ENCODE measurements around the gene PHOX2A. TPM values are rescaled to one million over a fixed set of nuclear protein-coding genes. Genes with fewer than 3 reads are reported as not detected.

Gene PHOX2A
- total and polyA plus RNA-seq, 2 of the 13 experiments (the other 11 are each of a cell fraction or from before 2014, with no cell fraction given) = not detected

DNA sequence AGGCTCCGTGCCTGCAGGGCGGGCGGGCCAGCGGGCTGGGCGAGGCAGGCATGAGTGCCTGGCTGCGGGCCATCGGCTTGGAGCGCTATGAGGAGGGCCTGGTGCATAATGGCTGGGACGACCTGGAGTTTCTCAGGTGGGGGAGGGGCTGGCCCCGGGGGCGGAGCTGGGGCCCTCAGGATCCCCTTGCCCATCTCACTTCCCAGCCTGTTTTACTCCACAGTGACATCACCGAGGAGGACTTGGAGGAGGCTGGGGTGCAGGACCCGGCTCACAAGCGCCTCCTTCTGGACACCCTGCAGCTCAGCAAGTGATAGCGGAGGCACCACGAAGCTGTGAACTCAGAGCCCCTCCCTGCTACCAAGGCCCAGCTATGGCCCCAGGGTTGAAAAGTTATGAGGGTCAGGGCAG lies 5.9 kb downstream of the PHOX2A start (continued):
- TF ChIP-seq, protein P1, sequence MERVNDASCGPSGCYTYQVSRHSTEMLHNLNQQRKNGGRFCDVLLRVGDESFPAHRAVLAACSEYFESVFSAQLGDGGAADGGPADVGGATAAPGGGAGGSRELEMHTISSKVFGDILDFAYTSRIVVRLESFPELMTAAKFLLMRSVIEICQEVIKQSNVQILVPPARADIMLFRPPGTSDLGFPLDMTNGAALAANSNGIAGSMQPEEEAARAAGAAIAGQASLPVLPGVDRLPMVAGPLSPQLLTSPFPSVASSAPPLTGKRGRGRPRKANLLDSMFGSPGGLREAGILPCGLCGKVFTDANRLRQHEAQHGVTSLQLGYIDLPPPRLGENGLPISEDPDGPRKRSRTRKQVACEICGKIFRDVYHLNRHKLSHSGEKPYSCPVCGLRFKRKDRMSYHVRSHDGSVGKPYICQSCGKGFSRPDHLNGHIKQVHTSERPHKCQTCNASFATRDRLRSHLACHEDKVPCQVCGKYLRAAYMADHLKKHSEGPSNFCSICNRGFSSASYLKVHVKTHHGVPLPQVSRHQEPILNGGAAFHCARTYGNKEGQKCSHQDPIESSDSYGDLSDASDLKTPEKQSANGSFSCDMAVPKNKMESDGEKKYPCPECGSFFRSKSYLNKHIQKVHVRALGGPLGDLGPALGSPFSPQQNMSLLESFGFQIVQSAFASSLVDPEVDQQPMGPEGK (CRISPR knock-in tag; IDR thresholded peaks at IDR 0.05) = 0 out of 2 replicates have a peak, but pooled peaks have one; percentile 18
- TF ChIP-seq, protein P2, sequence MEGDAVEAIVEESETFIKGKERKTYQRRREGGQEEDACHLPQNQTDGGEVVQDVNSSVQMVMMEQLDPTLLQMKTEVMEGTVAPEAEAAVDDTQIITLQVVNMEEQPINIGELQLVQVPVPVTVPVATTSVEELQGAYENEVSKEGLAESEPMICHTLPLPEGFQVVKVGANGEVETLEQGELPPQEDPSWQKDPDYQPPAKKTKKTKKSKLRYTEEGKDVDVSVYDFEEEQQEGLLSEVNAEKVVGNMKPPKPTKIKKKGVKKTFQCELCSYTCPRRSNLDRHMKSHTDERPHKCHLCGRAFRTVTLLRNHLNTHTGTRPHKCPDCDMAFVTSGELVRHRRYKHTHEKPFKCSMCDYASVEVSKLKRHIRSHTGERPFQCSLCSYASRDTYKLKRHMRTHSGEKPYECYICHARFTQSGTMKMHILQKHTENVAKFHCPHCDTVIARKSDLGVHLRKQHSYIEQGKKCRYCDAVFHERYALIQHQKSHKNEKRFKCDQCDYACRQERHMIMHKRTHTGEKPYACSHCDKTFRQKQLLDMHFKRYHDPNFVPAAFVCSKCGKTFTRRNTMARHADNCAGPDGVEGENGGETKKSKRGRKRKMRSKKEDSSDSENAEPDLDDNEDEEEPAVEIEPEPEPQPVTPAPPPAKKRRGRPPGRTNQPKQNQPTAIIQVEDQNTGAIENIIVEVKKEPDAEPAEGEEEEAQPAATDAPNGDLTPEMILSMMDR (CRISPR knock-in tag; IDR thresholded peaks at IDR 0.05) = peak; percentile 80
- TF ChIP-seq SALL1 (CRISPR knock-in tag; IDR thresholded peaks at IDR 0.05) (0 out of 2 replicates have a peak, but pooled peaks have one; percentile 18), RAD21 (CRISPR knock-in tag; IDR thresholded peaks at IDR 0.05) (peak; percentile 56), SMC3 (IDR thresholded peaks at IDR 0.05; ENCODE audit: low read length) (peak; percentile 52), ZNF256 (CRISPR knock-in tag; conservative IDR thresholded peaks at IDR 0.05) (no peak), HNRNPLL (IDR thresholded peaks at IDR 0.05; ENCODE audit: low read depth, low read length, poor library complexity, severe bottlenecking) (peak; percentile 11), SIN3A (IDR thresholded peaks at IDR 0.05; ENCODE audit: borderline replicate concordance, low read depth, low read length) (no peak), ARNTL (CRISPR knock-in tag; IDR thresholded peaks at IDR 0.05) (no peak), SRF (IDR thresholded peaks at IDR 0.05; ENCODE audit: low read depth, low read length) (no peak)
- TF ChIP-seq, protein P3, sequence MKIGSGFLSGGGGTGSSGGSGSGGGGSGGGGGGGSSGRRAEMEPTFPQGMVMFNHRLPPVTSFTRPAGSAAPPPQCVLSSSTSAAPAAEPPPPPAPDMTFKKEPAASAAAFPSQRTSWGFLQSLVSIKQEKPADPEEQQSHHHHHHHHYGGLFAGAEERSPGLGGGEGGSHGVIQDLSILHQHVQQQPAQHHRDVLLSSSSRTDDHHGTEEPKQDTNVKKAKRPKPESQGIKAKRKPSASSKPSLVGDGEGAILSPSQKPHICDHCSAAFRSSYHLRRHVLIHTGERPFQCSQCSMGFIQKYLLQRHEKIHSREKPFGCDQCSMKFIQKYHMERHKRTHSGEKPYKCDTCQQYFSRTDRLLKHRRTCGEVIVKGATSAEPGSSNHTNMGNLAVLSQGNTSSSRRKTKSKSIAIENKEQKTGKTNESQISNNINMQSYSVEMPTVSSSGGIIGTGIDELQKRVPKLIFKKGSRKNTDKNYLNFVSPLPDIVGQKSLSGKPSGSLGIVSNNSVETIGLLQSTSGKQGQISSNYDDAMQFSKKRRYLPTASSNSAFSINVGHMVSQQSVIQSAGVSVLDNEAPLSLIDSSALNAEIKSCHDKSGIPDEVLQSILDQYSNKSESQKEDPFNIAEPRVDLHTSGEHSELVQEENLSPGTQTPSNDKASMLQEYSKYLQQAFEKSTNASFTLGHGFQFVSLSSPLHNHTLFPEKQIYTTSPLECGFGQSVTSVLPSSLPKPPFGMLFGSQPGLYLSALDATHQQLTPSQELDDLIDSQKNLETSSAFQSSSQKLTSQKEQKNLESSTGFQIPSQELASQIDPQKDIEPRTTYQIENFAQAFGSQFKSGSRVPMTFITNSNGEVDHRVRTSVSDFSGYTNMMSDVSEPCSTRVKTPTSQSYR (CRISPR knock-in tag; IDR thresholded peaks at IDR 0.05; ENCODE audit: borderline replicate concordance) = 0 out of 2 replicates have a peak, but pooled peaks have one; percentile 13
- TF ChIP-seq, protein P4, sequence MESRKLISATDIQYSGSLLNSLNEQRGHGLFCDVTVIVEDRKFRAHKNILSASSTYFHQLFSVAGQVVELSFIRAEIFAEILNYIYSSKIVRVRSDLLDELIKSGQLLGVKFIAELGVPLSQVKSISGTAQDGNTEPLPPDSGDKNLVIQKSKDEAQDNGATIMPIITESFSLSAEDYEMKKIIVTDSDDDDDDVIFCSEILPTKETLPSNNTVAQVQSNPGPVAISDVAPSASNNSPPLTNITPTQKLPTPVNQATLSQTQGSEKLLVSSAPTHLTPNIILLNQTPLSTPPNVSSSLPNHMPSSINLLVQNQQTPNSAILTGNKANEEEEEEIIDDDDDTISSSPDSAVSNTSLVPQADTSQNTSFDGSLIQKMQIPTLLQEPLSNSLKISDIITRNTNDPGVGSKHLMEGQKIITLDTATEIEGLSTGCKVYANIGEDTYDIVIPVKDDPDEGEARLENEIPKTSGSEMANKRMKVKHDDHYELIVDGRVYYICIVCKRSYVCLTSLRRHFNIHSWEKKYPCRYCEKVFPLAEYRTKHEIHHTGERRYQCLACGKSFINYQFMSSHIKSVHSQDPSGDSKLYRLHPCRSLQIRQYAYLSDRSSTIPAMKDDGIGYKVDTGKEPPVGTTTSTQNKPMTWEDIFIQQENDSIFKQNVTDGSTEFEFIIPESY (CRISPR knock-in tag; IDR thresholded peaks at IDR 0.05) = peak; percentile 100
